H9 (cell line): ENCODE measurements around the gene MPP2. TPM values are rescaled to one million over a fixed set of nuclear protein-coding genes. Genes with fewer than 3 reads are reported as not detected.
"Not testable (repeated sequence)": the region's sequence is repeated elsewhere in the genome, so short reads cannot be mapped to it uniquely, and the experiment has no call there.

Experiments
- DNase-seq: peaks from one replicate; pipeline ENCODE4 v3.0.0-alpha.2; 2017
- H2AFZ ChIP-seq: one replicate; pipeline ENCODE4 v1.6.1; 2013; ENCODE audit warnings: mild to moderate bottlenecking, low read length, control low read depth, moderate library complexity
- H2AK5ac ChIP-seq: 2 replicates; pipeline ENCODE4 v1.6.1; 2013; ENCODE audit warnings: low read length, control low read depth, mixed read lengths; ENCODE audit not compliant: insufficient read length
- H2BK120ac ChIP-seq: one replicate; pipeline ENCODE4 v1.6.1; 2013; ENCODE audit warnings: low read depth, mild to moderate bottlenecking, low read length, control low read depth, inconsistent platforms; ENCODE audit not compliant: poor library complexity, severe bottlenecking
- H2BK12ac ChIP-seq: 2 replicates; pipeline ENCODE4 v1.6.1; 2013; ENCODE audit warnings: low read length, control low read depth, mixed read lengths, low read depth; ENCODE audit not compliant: insufficient read length
- H2BK15ac ChIP-seq: 2 replicates; pipeline ENCODE4 v1.6.1; 2013; ENCODE audit warnings: low read depth, low read length, control low read depth
- H2BK20ac ChIP-seq: one replicate; pipeline ENCODE4 v1.6.1; 2013; ENCODE audit warnings: low read depth, mild to moderate bottlenecking, low read length, control low read depth, inconsistent platforms; ENCODE audit not compliant: poor library complexity, severe bottlenecking
- H2BK5ac ChIP-seq: 2 replicates; pipeline ENCODE4 v1.6.1; 2013; ENCODE audit warnings: low read length, control low read depth, mixed read lengths; ENCODE audit not compliant: insufficient read length
- H3K14ac ChIP-seq: 2 replicates; pipeline ENCODE4 v1.6.1; 2013; ENCODE audit warnings: low read length, control low read depth; ENCODE audit not compliant: insufficient read depth
- H3K18ac ChIP-seq: 2 replicates; pipeline ENCODE4 v1.6.1; 2013; ENCODE audit warnings: low read depth, mild to moderate bottlenecking, mixed read lengths, low read length, control low read depth; ENCODE audit not compliant: insufficient read length
- H3K23ac ChIP-seq: 2 replicates; pipeline ENCODE4 v1.6.1; 2013; ENCODE audit warnings: low read length, control low read depth, mixed read lengths, low read depth; ENCODE audit not compliant: insufficient read length
- H3K23me2 ChIP-seq: 2 replicates; pipeline ENCODE4 v1.6.1; 2013; ENCODE audit warnings: low read depth, mild to moderate bottlenecking, mixed read lengths, low read length, control low read depth; ENCODE audit not compliant: insufficient read length, poor library complexity, severe bottlenecking
- H3K27ac ChIP-seq: 2 replicates; pipeline ENCODE4 v1.5.1; 2013; ENCODE audit warnings: low read length, control low read depth, mixed read lengths, low read depth; ENCODE audit not compliant: insufficient read length
- H3K27me3 ChIP-seq: 2 replicates; pipeline ENCODE4 v1.6.1; 2013; ENCODE audit warnings: low read length, control low read depth, inconsistent platforms; ENCODE audit not compliant: insufficient read depth
- H3K4ac ChIP-seq: 2 replicates; pipeline ENCODE4 v1.6.1; 2013; ENCODE audit warnings: low read depth, mild to moderate bottlenecking, control low read depth, inconsistent platforms, low read length, moderate library complexity
- H3K4me1 ChIP-seq: 2 replicates; pipeline ENCODE4 v1.6.1; 2013; ENCODE audit warnings: low read length, control low read depth, inconsistent platforms; ENCODE audit not compliant: insufficient read depth
- H3K4me2 ChIP-seq: 2 replicates; pipeline ENCODE4 v1.6.1; 2013; ENCODE audit warnings: low read length, control low read depth, mixed read lengths; ENCODE audit not compliant: insufficient read length, insufficient read depth
- H3K56ac ChIP-seq: 2 replicates; pipeline ENCODE4 v1.6.1; 2013; ENCODE audit warnings: low read depth, mild to moderate bottlenecking, mixed read lengths, low read length, control low read depth; ENCODE audit not compliant: insufficient read length
- H3K79me1 ChIP-seq: 2 replicates; pipeline ENCODE4 v1.6.1; 2013; ENCODE audit warnings: low read depth, mild to moderate bottlenecking, moderate library complexity, low read length, control low read depth, inconsistent platforms; ENCODE audit not compliant: insufficient read depth, poor library complexity, severe bottlenecking
- H3K79me2 ChIP-seq: 2 replicates; pipeline ENCODE4 v1.6.1; 2013; ENCODE audit warnings: low read length, control low read depth, inconsistent platforms; ENCODE audit not compliant: insufficient read depth
- H3K9ac ChIP-seq: 2 replicates; pipeline ENCODE4 v1.6.1; 2013; ENCODE audit warnings: low read length, control low read depth, mixed read lengths; ENCODE audit not compliant: insufficient read length; ENCODE audit errors: extremely low read depth
- H3K9me3 ChIP-seq: one replicate; pipeline ENCODE4 v1.6.1; 2013; ENCODE audit warnings: low read depth, low read length, inconsistent platforms; ENCODE audit not compliant: control insufficient read depth
- H3T11ph ChIP-seq: one replicate; pipeline ENCODE4 v1.6.1; 2013; ENCODE audit warnings: mild to moderate bottlenecking, low read length, control low read depth, inconsistent platforms
- H4K20me1 ChIP-seq: one replicate; pipeline ENCODE4 v1.6.1; 2013; ENCODE audit not compliant: control insufficient read depth, insufficient read length, insufficient read depth
- H4K5ac ChIP-seq: 2 replicates; pipeline ENCODE4 v1.6.1; 2013; ENCODE audit warnings: low read depth, mild to moderate bottlenecking, mixed read lengths, low read length, control low read depth; ENCODE audit not compliant: insufficient read length
- H4K8ac ChIP-seq: replicated peaks from 2 replicates; pipeline ENCODE4 v1.6.1; 2013; ENCODE audit warnings: low read length, control low read depth, mixed read lengths, low read depth; ENCODE audit not compliant: insufficient read length
- H4K91ac ChIP-seq: 2 replicates; pipeline ENCODE4 v1.6.1; 2013; ENCODE audit warnings: low read depth, mild to moderate bottlenecking, moderate library complexity, mixed read lengths, low read length, control low read depth; ENCODE audit not compliant: insufficient read length
- H3K27ac Mint-ChIP-seq, 3 experiments: 2 replicates in 2 of 3; 3 replicates in 1 of 3; pipeline ENCODE4 v1.8.0; 2020 to 2021; ENCODE audit warnings: mixed read lengths in 3 of 3, mild to moderate bottlenecking in 1 of 3, moderate library complexity in 1 of 3
- H3K27me3 Mint-ChIP-seq: 2 replicates; pipeline ENCODE4 v1.8.0; 2021; ENCODE audit warnings: low read depth, mild to moderate bottlenecking, moderate library complexity, mixed read lengths
- H3K36me3 Mint-ChIP-seq, 3 experiments: 2 replicates in 2 of 3; 3 replicates in 1 of 3; pipeline ENCODE4 v1.8.0; 2020 to 2021; ENCODE audit warnings: low read depth in 3 of 3, mixed read lengths in 3 of 3; ENCODE audit not compliant: insufficient read depth in 1 of 3
- H3K4me1 Mint-ChIP-seq, 2 experiments: 2 replicates each; pipeline ENCODE4 v1.8.0; 2020; ENCODE audit warnings: mixed read lengths in 2 of 2
- H3K4me3 Mint-ChIP-seq, 2 experiments: 2 replicates in 1 of 2; 3 replicates in 1 of 2; pipeline ENCODE4 v1.8.0; 2020 to 2021; ENCODE audit warnings: mild to moderate bottlenecking in 2 of 2, mixed read lengths in 2 of 2, moderate library complexity in 1 of 2
- H3K9me3 Mint-ChIP-seq, 2 experiments: 2 replicates in 1 of 2; 3 replicates in 1 of 2; pipeline ENCODE4 v1.8.0; 2020; ENCODE audit warnings: mild to moderate bottlenecking in 2 of 2, mixed read lengths in 2 of 2, moderate library complexity in 1 of 2
- WGBS: extraction: QIAGEN DNeasy Blood & Tissue Kit; methylation state at CpG from one replicate; pipeline ENCODE4 v1.1.7; 2013; ENCODE audit warnings: missing lambda C conversion rate, low lambda C conversion rate, mixed read lengths; ENCODE audit not compliant: insufficient read length; ENCODE audit errors: extremely low coverage; 5-methylcytosine and 5-hydroxymethylcytosine counted together
- total RNA-seq: library from RNA; stranded (reverse); gene quantifications from 2 replicates; pipeline ENCODE4 v1.2.1, GENCODE V29; 2021
- TF ChIP-seq, protein P1 (sequence below): fragments of 200-600 bp; sonication (generic); conservative IDR thresholded peaks from 3 replicates; pipeline ENCODE4 v1.8.0; 2021; ENCODE audit warnings: antibody characterized with exemption, mild to moderate bottlenecking

MPP2 gene
- total RNA-seq, 1 experiment from 2014 or later: 16.3 TPM

DNA sequence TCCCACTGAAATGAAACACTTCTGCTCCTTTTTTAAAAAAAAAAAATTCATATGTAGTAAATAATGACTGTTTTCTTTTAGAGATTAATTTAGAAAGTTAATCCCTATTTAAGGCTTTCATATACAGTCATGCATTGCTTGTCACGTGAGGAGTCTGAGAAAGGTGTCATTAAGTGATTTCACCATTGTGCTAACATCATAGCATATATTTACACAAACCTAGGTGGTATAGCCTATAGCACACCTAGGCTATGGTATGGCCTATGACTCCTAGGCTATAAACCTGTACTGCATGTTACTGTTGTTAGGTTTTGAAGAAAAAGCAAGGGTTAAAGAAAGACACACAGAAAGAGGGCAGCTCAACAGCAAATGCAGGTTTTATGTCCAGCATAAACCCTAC lies 21.3 kb upstream of the MPP2 start:
- H3K27ac Mint-ChIP-seq: no peak overlapping the region
- H3K4me3 Mint-ChIP-seq: no peak overlapping the region
- Histone ChIP-seq H3K9me3 (no peaks in the 10 kb centered on the region), H3K4ac (no peak overlapping the region), H2BK15ac (no peak overlapping the region), H2BK20ac (no peak overlapping the region), H4K5ac (no peak overlapping the region), H3K4me2 (no peak overlapping the region), H3K23me2 (no peaks in the 10 kb centered on the region), H3K14ac (no peak overlapping the region), H3K27me3 (no peaks in the 10 kb centered on the region; the same call in 1 of the 2 replicates), H2BK12ac (no peak overlapping the region), H2BK5ac (no peak overlapping the region), H4K20me1 (no peaks in the 10 kb centered on the region), H3K23ac (no peak overlapping the region), H3K79me2 (no peaks in the 10 kb centered on the region), H3K18ac (no peak overlapping the region), H3K4me1 (no peaks in the 10 kb centered on the region), H3K27ac (no peak overlapping the region), H4K8ac (no peak overlapping the region), H2AFZ (no peak overlapping the region), H2AK5ac (no peak overlapping the region), H3K9ac (no peak overlapping the region), H3K79me1 (no peaks in the 10 kb centered on the region), H4K91ac (no peak overlapping the region), H2BK120ac (no peak overlapping the region), H3T11ph (no peak overlapping the region), H3K56ac (no peak overlapping the region)
- no peaks in the 10 kb centered on the region for H3K36me3 Mint-ChIP-seq
- peaks cover 51% of the 10 kb centered on the region for H3K27me3 Mint-ChIP-seq
- peaks cover 0 to 3% of the 10 kb centered on the region in 2 experiments; a peak in 1 of 5 replicates for H3K9me3 Mint-ChIP-seq
- TF ChIP-seq, protein P1, sequence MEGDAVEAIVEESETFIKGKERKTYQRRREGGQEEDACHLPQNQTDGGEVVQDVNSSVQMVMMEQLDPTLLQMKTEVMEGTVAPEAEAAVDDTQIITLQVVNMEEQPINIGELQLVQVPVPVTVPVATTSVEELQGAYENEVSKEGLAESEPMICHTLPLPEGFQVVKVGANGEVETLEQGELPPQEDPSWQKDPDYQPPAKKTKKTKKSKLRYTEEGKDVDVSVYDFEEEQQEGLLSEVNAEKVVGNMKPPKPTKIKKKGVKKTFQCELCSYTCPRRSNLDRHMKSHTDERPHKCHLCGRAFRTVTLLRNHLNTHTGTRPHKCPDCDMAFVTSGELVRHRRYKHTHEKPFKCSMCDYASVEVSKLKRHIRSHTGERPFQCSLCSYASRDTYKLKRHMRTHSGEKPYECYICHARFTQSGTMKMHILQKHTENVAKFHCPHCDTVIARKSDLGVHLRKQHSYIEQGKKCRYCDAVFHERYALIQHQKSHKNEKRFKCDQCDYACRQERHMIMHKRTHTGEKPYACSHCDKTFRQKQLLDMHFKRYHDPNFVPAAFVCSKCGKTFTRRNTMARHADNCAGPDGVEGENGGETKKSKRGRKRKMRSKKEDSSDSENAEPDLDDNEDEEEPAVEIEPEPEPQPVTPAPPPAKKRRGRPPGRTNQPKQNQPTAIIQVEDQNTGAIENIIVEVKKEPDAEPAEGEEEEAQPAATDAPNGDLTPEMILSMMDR: no peak
- no peak for DNase-seq
- peaks cover 7 to 10% of the 10 kb centered on the region in 2 experiments for H3K4me1 Mint-ChIP-seq
- no CpG with 5 or more reads among the region's 1 CpG for WGBS

DNA sequence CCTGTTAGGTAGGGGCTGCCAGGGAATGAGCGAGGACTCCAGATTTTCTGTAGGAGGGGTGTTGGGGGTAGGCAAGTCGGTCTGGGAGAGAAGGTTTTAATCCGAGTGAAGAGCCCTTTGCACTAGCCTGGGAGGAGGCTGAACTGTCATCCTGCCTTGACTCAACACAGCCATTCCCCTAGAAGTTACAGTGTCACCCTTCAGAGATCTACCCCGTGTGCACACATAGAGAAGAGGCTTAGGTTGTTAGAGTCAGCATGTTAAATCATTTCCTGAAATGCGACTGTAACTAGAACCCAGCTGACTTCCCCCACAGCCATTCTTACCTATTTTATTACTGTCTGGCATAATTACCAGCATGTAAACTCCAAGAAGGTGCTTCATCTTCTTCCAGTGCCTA lies 20.6 kb upstream of the MPP2 start:
- not testable (repeated sequence) for H3K36me3 Mint-ChIP-seq, H4K5ac ChIP-seq, H4K20me1 ChIP-seq, H3K27ac ChIP-seq, H3K56ac ChIP-seq, H3K4me1 ChIP-seq, H3K18ac ChIP-seq, H4K91ac ChIP-seq, H3K79me2 ChIP-seq, H2BK12ac ChIP-seq, H3K14ac ChIP-seq, H3K4ac ChIP-seq, H3K9ac ChIP-seq, H3K4me2 ChIP-seq, H3K23me2 ChIP-seq, H3K23ac ChIP-seq, H2BK5ac ChIP-seq, H3K27me3 ChIP-seq, DNase-seq, H2BK15ac ChIP-seq, H3K9me3 ChIP-seq, H3K9me3 Mint-ChIP-seq, H3K27ac Mint-ChIP-seq, H4K8ac ChIP-seq, H2AFZ ChIP-seq, H3T11ph ChIP-seq, H2BK20ac ChIP-seq, H2AK5ac ChIP-seq, H2BK120ac ChIP-seq, H3K79me1 ChIP-seq
- H3K4me3 Mint-ChIP-seq: peak overlapping the region in 1 of 2 experiments; percentile 9; a peak in 2 of 5 replicates
- H3K27me3 Mint-ChIP-seq: peaks cover 52% of the 10 kb centered on the region
- no CpG with 5 or more reads among the region's 5 CpGs for WGBS
- peaks cover 7 to 10% of the 10 kb centered on the region in 2 experiments for H3K4me1 Mint-ChIP-seq
